PC-9 (cell line): ENCODE results near the gene HACD2. TPM values are rescaled to one million over a fixed set of nuclear protein-coding genes. Genes with fewer than 3 reads are reported as not detected.

Experiments
- BruUV-seq: library from RNA; stranded (reverse); fragments of 400-500 nt; replicated peaks from 2 replicates; lab custom pipeline; 2021; lab: Mats Ljungman, UMichigan
- CTCF ChIA-PET: fragments of 300-600 bp; sonication (Branson Sonifier 250); formaldehyde crosslinking; loops from one replicate; lab custom pipeline; 2022; ENCODE audit warnings: antibody characterized with exemption; lab: Charles Lee
- POLR2A ChIA-PET: fragments of 300-600 bp; sonication (Branson Sonifier 250); formaldehyde crosslinking; loops from one replicate; lab custom pipeline; 2022; ENCODE audit warnings: antibody characterized with exemption; ENCODE audit not compliant: unreplicated experiment; lab: Charles Lee
- DNase-seq, 2 experiments: peaks; one replicate each; pipeline versions ENCODE4 v3.0.0 to v3.0.0-alpha.2; 2015 to 2022; ENCODE audit warnings: mixed read lengths in 1 of 2
- H2AFZ ChIP-seq: fragments of 200-600 bp; sonication (generic); 2 replicates; pipeline ENCODE4 v1.8.1; 2017; ENCODE audit warnings: antibody characterized with exemption
- H3F3A ChIP-seq: fragments of 200-600 bp; sonication (generic); 2 replicates; pipeline ENCODE4 v1.8.1; 2017; ENCODE audit warnings: antibody characterized with exemption, mild to moderate bottlenecking, low read depth; ENCODE audit not compliant: insufficient read depth
- H3K27ac ChIP-seq: fragments of 200-600 bp; sonication (generic); 2 replicates; pipeline ENCODE4 v1.6.1; 2016; ENCODE audit warnings: mixed run types
- H3K27me3 ChIP-seq: fragments of 200-600 bp; sonication (generic); 2 replicates; pipeline ENCODE4 v1.6.1; 2016; ENCODE audit warnings: low read depth, mixed run types; ENCODE audit not compliant: insufficient read depth
- H3K36me3 ChIP-seq: fragments of 200-600 bp; sonication (generic); 2 replicates; pipeline ENCODE4 v1.6.1; 2016; ENCODE audit warnings: low read depth, mixed run types
- H3K4me1 ChIP-seq: fragments of 200-600 bp; sonication (generic); replicated peaks from 2 replicates; pipeline ENCODE4 v1.6.1; 2016; ENCODE audit warnings: mixed run types; ENCODE audit not compliant: insufficient read depth
- H3K4me2 ChIP-seq: fragments of 200-600 bp; sonication (generic); 2 replicates; pipeline ENCODE4 v1.6.1; 2017; ENCODE audit warnings: mixed run types
- H3K4me3 ChIP-seq: fragments of 200-600 bp; sonication (generic); 2 replicates; pipeline ENCODE4 v1.6.1; 2016; ENCODE audit warnings: mixed run types
- H3K79me2 ChIP-seq: fragments of 200-600 bp; sonication (generic); 2 replicates; pipeline ENCODE4 v1.6.1; 2017; ENCODE audit warnings: low read depth, mixed run types
- H3K9me2 ChIP-seq: fragments of 200-600 bp; sonication (generic); 2 replicates; pipeline ENCODE4 v1.8.1; 2017; ENCODE audit warnings: mild to moderate bottlenecking; ENCODE audit not compliant: insufficient read depth
- H3K9me3 ChIP-seq: fragments of 200-600 bp; sonication (generic); 2 replicates; pipeline ENCODE4 v1.8.1; 2016; ENCODE audit warnings: low read depth; ENCODE audit not compliant: insufficient read depth
- H4K20me1 ChIP-seq: fragments of 200-600 bp; sonication (generic); 2 replicates; pipeline ENCODE4 v1.8.1; 2017; ENCODE audit not compliant: insufficient read depth
- EZH2 ChIP-seq: fragments of 200-600 bp; sonication (generic); IDR thresholded peaks from 2 replicates; pipeline ENCODE4 v1.8.0; 2017; ENCODE audit warnings: antibody characterized with exemption, low read depth
- intact Hi-C: fragments of 100-400 bp; cut with micrococcal nuclease; formaldehyde crosslinking; loops from one replicate; pipeline ENCODE4 v1.10.0; 2022; ENCODE audit not compliant: unreplicated experiment
- total RNA-seq: library from RNA; stranded (reverse); gene quantifications from 2 replicates; pipeline ENCODE4 v1.2.3, GENCODE V29; 2021
- TF ChIP-seq, protein P1 (sequence below): fragments of 200-600 bp; sonication (generic); conservative IDR thresholded peaks from 2 replicates; pipeline ENCODE4 v1.6.1; 2017; ENCODE audit warnings: mixed run types, antibody characterized with exemption, mild to moderate bottlenecking, moderate library complexity

HACD2 gene
- total RNA-seq, 1 experiment from 2014 or later = 53.3 TPM

DNA sequence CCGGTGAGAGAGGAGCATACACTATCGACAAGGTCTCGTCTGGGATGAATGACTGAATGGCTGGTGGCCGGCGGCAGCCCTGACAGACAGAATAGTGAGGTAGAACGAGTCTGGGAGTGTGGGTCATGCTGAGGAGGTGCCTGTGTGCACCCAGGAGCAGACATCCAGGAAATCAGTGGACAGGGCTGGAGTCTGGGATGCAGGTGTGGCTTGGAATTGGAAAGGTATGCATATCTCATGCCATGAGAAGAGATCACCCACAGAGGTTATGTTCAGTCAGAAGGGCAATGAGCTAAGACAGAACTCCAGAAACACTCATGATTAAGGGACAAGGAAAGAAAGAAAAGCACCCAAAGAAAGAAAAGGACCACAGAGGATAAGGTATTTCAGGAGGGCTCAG is 20.8 kb downstream of the HACD2 start:
- H3K27me3 ChIP-seq = no peaks in the 10 kb centered on the region
- no TSS peak for BruUV-seq
- H3F3A ChIP-seq = peaks cover 17% of the 10 kb centered on the region
- H3K4me3 ChIP-seq = no peak overlapping the region
- POLR2A ChIA-PET = interaction anchor here (0.5 kb wide), 1 partner anchor 23 kb away, joined by 3 read pairs; no protein-coding TSS in a partner anchor
- DNase-seq = no peak
- H4K20me1 ChIP-seq = peaks cover 9% of the 10 kb centered on the region; the same call in 1 of the 2 replicates
- no peaks in the 10 kb centered on the region for H3K4me1 ChIP-seq
- CTCF ChIA-PET = no interaction called here
- H3K4me2 ChIP-seq = no peak overlapping the region
- H3K9me2 ChIP-seq = peaks cover 4% of the 10 kb centered on the region; the same call in 1 of the 2 replicates
- H3K36me3 ChIP-seq = peaks cover 7% of the 10 kb centered on the region; the same call in 1 of the 2 replicates
- TF ChIP-seq EZH2 = no peak
- TF ChIP-seq, protein P1, sequence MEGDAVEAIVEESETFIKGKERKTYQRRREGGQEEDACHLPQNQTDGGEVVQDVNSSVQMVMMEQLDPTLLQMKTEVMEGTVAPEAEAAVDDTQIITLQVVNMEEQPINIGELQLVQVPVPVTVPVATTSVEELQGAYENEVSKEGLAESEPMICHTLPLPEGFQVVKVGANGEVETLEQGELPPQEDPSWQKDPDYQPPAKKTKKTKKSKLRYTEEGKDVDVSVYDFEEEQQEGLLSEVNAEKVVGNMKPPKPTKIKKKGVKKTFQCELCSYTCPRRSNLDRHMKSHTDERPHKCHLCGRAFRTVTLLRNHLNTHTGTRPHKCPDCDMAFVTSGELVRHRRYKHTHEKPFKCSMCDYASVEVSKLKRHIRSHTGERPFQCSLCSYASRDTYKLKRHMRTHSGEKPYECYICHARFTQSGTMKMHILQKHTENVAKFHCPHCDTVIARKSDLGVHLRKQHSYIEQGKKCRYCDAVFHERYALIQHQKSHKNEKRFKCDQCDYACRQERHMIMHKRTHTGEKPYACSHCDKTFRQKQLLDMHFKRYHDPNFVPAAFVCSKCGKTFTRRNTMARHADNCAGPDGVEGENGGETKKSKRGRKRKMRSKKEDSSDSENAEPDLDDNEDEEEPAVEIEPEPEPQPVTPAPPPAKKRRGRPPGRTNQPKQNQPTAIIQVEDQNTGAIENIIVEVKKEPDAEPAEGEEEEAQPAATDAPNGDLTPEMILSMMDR = no peak
- intact Hi-C loops = no loop called here
- H3K79me2 ChIP-seq = peaks cover 9% of the 10 kb centered on the region
- H2AFZ ChIP-seq = no peak overlapping the region
- H3K27ac ChIP-seq = no peak overlapping the region
- no peaks in the 10 kb centered on the region for H3K9me3 ChIP-seq

DNA sequence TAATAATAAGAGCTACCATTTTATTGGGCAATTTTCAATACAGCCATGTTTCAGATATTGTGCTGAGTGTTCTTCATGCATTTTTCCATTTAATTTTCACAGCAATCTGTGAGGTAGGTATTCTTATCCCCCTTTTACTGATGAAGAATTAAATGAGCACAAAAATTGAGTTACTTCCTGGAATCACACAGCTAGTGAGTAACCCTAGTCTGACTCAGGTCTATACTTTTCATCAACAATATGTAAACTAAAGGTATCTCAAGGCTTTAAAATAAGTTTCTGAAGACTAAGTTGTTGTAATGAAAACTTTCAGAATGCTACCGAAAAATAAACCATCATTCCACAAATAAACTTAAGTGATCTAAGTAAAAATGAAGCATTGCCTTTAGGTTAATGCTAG is 22.3 kb downstream of the HACD2 start:
- H3F3A ChIP-seq = peaks cover 17% of the 10 kb centered on the region
- H3K4me1 ChIP-seq = no peaks in the 10 kb centered on the region
- no peak overlapping the region for H3K4me3 ChIP-seq
- no TSS peak for BruUV-seq
- intact Hi-C loops = no loop called here
- H3K4me2 ChIP-seq = no peak overlapping the region
- peaks cover 3% of the 10 kb centered on the region; the same call in 1 of the 2 replicates for H3K9me2 ChIP-seq
- TF ChIP-seq, protein P1 = no peak
- no peak overlapping the region for H3K27ac ChIP-seq
- CTCF ChIA-PET = no interaction called here
- peaks cover 16% of the 10 kb centered on the region for H4K20me1 ChIP-seq
- H3K79me2 ChIP-seq = peaks cover 13% of the 10 kb centered on the region
- no peak for DNase-seq
- POLR2A ChIA-PET = interaction anchor here (0.6 kb wide), 1 partner anchor 142 kb away, joined by 5 read pairs; no protein-coding TSS in a partner anchor
- no peak overlapping the region for H2AFZ ChIP-seq
- peaks cover 6% of the 10 kb centered on the region; the same call in 1 of the 2 replicates for H3K36me3 ChIP-seq
- H3K9me3 ChIP-seq = no peaks in the 10 kb centered on the region
- no peaks in the 10 kb centered on the region for H3K27me3 ChIP-seq

DNA sequence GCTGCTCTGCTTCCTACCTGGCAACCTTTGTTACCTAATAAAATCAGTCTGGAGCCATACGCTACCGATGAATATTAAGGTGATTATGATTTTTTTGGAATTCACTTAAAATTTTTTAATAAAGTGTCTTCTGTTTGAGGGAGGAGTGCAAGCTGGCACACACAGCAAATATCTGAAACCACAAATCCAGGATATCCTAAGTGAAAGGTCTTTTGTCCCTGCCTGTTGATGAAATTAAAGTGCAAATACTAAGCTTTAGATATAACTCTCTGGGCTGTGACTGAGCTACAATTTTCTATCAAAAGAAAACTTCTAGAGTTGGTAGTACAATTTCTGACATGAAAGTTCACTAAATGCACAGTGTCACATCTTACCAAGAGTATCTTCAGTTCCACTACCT is 23.7 kb downstream of the HACD2 start:
- no peaks in the 10 kb centered on the region for H3K9me2 ChIP-seq
- POLR2A ChIA-PET = interaction anchor here (0.6 kb wide), 1 partner anchor 25 kb away, joined by 3 read pairs; no protein-coding TSS in a partner anchor
- no peak overlapping the region for H2AFZ ChIP-seq
- no peak overlapping the region for H3K4me3 ChIP-seq
- no peak overlapping the region for H3K27ac ChIP-seq
- H3K27me3 ChIP-seq = no peaks in the 10 kb centered on the region
- CTCF ChIA-PET = no interaction called here
- H3K4me2 ChIP-seq = no peak overlapping the region
- peaks cover 19% of the 10 kb centered on the region for H3K79me2 ChIP-seq
- intact Hi-C loops = no loop called here
- H3F3A ChIP-seq = peaks cover 17% of the 10 kb centered on the region
- no peaks in the 10 kb centered on the region; the same call in 1 of the 2 replicates for H3K36me3 ChIP-seq
- no peak for DNase-seq
- H4K20me1 ChIP-seq = peaks cover 18% of the 10 kb centered on the region
- no peaks in the 10 kb centered on the region for H3K9me3 ChIP-seq
- TF ChIP-seq, protein P1 = no peak
- no peak for TF ChIP-seq EZH2
- BruUV-seq = no TSS peak
- no peaks in the 10 kb centered on the region for H3K4me1 ChIP-seq
